ENCODE results near the gene CELF2.

The CELF2 gene

DNA sequence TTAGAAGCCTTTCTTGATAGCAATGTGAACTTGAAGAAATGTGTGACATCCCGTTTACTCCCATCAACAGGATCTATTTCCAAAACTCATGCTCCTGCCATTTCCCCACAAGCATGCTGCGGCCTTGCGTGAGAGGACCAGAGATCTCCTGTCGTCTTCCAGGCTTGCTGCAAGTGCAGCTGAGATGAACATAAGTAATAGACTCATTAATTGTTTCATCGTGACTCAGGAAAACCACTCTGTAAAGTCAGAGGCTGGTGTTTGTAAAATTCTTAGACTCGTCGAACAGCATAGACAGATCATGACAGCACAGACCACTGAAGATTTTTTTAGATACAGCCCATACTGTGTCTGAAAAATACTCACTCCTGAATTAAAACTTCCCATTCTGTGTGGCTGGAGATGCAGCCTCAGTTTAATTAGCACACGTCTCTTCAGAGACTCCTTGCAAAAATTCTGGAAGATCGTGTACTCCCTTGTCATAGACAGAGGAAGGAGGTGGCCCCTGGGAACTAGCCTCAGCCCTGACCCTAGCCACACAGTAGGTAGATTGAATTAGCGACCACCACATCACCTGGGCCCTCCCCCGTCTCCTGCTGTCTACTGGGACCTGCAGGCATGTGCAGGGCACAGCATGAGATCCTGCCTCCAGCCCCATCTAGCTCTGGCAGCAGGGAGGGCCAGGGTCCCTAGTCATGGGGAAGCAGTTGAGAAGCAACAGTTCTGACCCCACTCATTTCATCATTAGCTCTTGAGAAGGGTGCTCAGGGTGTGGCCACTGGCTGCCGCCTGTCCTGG is 226.0 kb downstream of the CELF2 start:
- Histone ChIP-seq H2BK5ac (ENCODE audit: low read length) (no peak overlapping the region), H2BK15ac (ENCODE audit: low read length) (no peak overlapping the region), H2BK120ac (ENCODE audit: low read depth, low read length) (no peak overlapping the region), H3K9ac (ENCODE audit: low read depth, low read length, poor library complexity) (no peak overlapping the region), H3K27me3 (ENCODE audit: control insufficient read depth in 3 of 3, insufficient read depth in 3 of 3, low read depth in 1 of 3, low read length in 3 of 3) (no peaks in the 10 kb centered on the region), H3K27ac (replicated peaks; ENCODE audit: low read length) (no peak overlapping the region), H3K18ac (ENCODE audit: low read length) (no peak overlapping the region), H3K14ac (ENCODE audit: low read length) (no peak overlapping the region), H3K79me1 (ENCODE audit: low read depth, low read length) (no peaks in the 10 kb centered on the region), H4K91ac (ENCODE audit: low read depth, low read length, poor library complexity) (no peak overlapping the region), H3K9me3 (replicated peaks in 1 of 2; ENCODE audit: control insufficient read depth in 2 of 2, insufficient read depth in 1 of 2, low read depth in 1 of 2, low read length in 2 of 2) (no peaks in the 10 kb centered on the region), H3K4me2 (ENCODE audit: insufficient read depth, low read length, poor library complexity, severe bottlenecking) (no peak overlapping the region), H4K8ac (ENCODE audit: low read depth, low read length) (no peak overlapping the region), H3K36me3 (replicated peaks in 1 of 2; ENCODE audit: control insufficient read depth in 2 of 2, insufficient read depth in 2 of 2, low read length in 2 of 2) (no peaks in the 10 kb centered on the region), H3K4me1 (ENCODE audit: control insufficient read depth in 2 of 2, insufficient read depth in 1 of 2, low read depth in 1 of 2, low read length in 2 of 2) (peaks cover 1 to 2% of the 10 kb centered on the region in 2 donors), H2AFZ (ENCODE audit: low read length) (no peak overlapping the region), H3K23ac (ENCODE audit: low read depth, low read length, poor library complexity) (peak overlapping the region; percentile 49), H2BK12ac (ENCODE audit: low read length) (no peak overlapping the region), H2AK5ac (ENCODE audit: low read depth, low read length) (no peak overlapping the region), H3K4me3 (ENCODE audit: low read length in 2 of 2) (no peak overlapping the region), H3K4ac (ENCODE audit: low read length) (no peak overlapping the region)
- no peak for DNase-seq (ENCODE audit: low spot score)
- no CpG with 5 or more reads among the region's 12 CpGs for WGBS, 2 donors (ENCODE audit: extremely low coverage in 2 of 2, insufficient read length in 2 of 2, insufficient replicate concordance in 1 of 2)

DNA sequence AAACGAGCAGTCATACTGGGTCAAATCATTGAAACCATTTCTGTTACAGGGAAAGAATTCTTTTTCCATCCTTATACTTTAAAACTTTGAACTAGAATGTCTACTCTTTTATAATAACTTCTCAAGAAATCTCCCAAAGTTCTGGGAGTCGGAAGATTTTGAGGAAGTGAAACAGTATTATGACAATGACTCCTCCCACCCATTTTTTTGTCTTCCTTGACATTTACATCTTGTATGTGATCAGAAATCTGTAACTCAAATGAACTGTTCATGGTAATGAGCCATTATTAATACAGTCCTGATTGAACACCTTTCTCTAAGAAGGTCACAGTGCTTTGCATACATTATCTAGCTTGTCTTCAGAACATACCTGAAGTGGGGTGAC is 227.4 kb downstream of the CELF2 start:
- peaks cover 5 to 9% of the 10 kb centered on the region in 2 donors for H3K4me1 ChIP-seq (ENCODE audit: control insufficient read depth in 2 of 2, insufficient read depth in 1 of 2, low read depth in 1 of 2, low read length in 2 of 2)
- no peak overlapping the region for H3K23ac ChIP-seq (ENCODE audit: low read depth, low read length, poor library complexity)
- H3K36me3 ChIP-seq (replicated peaks in 1 of 2; ENCODE audit: control insufficient read depth in 2 of 2, insufficient read depth in 2 of 2, low read length in 2 of 2) = no peaks in the 10 kb centered on the region
- no peak overlapping the region for H3K27ac ChIP-seq (replicated peaks; ENCODE audit: low read length)
- no peak overlapping the region for H2BK5ac ChIP-seq (ENCODE audit: low read length)
- H3K4me2 ChIP-seq (ENCODE audit: insufficient read depth, low read length, poor library complexity, severe bottlenecking) = no peak overlapping the region
- no peak overlapping the region for H3K14ac ChIP-seq (ENCODE audit: low read length)
- no peak overlapping the region for H3K4ac ChIP-seq (ENCODE audit: low read length)
- H3K79me1 ChIP-seq (ENCODE audit: low read depth, low read length) = no peaks in the 10 kb centered on the region
- H2AFZ ChIP-seq (ENCODE audit: low read length) = no peak overlapping the region
- no peak for DNase-seq (ENCODE audit: low spot score)
- no peaks in the 10 kb centered on the region for H3K27me3 ChIP-seq (ENCODE audit: control insufficient read depth in 3 of 3, insufficient read depth in 3 of 3, low read depth in 1 of 3, low read length in 3 of 3)
- no CpG with 5 or more reads among the region's 2 CpGs for WGBS, 2 donors (ENCODE audit: extremely low coverage in 2 of 2, insufficient read length in 2 of 2, insufficient replicate concordance in 1 of 2)
- no peak overlapping the region for H3K18ac ChIP-seq (ENCODE audit: low read length)
- H3K4me3 ChIP-seq (ENCODE audit: low read length in 2 of 2) = no peak overlapping the region
- H2AK5ac ChIP-seq (ENCODE audit: low read depth, low read length) = no peak overlapping the region
- H4K8ac ChIP-seq (ENCODE audit: low read depth, low read length) = no peak overlapping the region
- H2BK120ac ChIP-seq (ENCODE audit: low read depth, low read length) = no peak overlapping the region
- no peaks in the 10 kb centered on the region for H3K9me3 ChIP-seq (replicated peaks in 1 of 2; ENCODE audit: control insufficient read depth in 2 of 2, insufficient read depth in 1 of 2, low read depth in 1 of 2, low read length in 2 of 2)
- no peak overlapping the region for H4K91ac ChIP-seq (ENCODE audit: low read depth, low read length, poor library complexity)
- no peak overlapping the region for H2BK15ac ChIP-seq (ENCODE audit: low read length)
- H2BK12ac ChIP-seq (ENCODE audit: low read length) = no peak overlapping the region
- no peak overlapping the region for H3K9ac ChIP-seq (ENCODE audit: low read depth, low read length, poor library complexity)

DNA sequence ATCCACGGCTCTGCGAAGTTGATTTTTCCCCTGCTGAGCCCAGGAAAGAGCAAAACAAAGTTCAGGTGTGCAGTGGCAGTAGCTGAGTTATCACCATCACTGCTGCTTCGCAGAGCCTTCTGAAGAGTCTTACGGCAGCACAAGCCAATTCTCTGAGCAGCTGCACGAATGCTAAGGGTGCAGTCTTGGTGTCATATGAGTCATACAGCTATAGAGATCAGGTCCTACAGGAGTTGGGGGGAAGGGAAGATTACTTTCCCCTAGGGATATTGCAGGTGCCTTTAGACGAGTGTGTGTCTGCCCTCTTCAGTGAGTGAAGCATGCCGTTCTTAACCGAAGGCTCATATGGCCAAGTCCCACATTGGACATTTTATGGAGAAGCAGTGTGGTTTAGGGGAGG is 227.8 kb downstream of the CELF2 start:
- Histone ChIP-seq H3K9me3 (replicated peaks in 1 of 2; ENCODE audit: control insufficient read depth in 2 of 2, insufficient read depth in 1 of 2, low read depth in 1 of 2, low read length in 2 of 2) (no peaks in the 10 kb centered on the region), H2BK12ac (ENCODE audit: low read length) (no peak overlapping the region), H3K14ac (ENCODE audit: low read length) (no peak overlapping the region), H2BK5ac (ENCODE audit: low read length) (no peak overlapping the region), H2AFZ (ENCODE audit: low read length) (no peak overlapping the region), H4K8ac (ENCODE audit: low read depth, low read length) (no peak overlapping the region), H3K36me3 (replicated peaks in 1 of 2; ENCODE audit: control insufficient read depth in 2 of 2, insufficient read depth in 2 of 2, low read length in 2 of 2) (no peaks in the 10 kb centered on the region), H3K79me1 (ENCODE audit: low read depth, low read length) (no peaks in the 10 kb centered on the region), H3K27ac (replicated peaks; ENCODE audit: low read length) (no peak overlapping the region), H3K4me3 (ENCODE audit: low read length in 2 of 2) (no peak overlapping the region), H3K23ac (ENCODE audit: low read depth, low read length, poor library complexity) (no peak overlapping the region), H3K4me1 (ENCODE audit: control insufficient read depth in 2 of 2, insufficient read depth in 1 of 2, low read depth in 1 of 2, low read length in 2 of 2) (peaks cover 5 to 9% of the 10 kb centered on the region in 2 donors), H3K4ac (ENCODE audit: low read length) (no peak overlapping the region), H2BK15ac (ENCODE audit: low read length) (no peak overlapping the region), H3K4me2 (ENCODE audit: insufficient read depth, low read length, poor library complexity, severe bottlenecking) (no peak overlapping the region), H3K9ac (ENCODE audit: low read depth, low read length, poor library complexity) (peak overlapping the region; percentile 12), H2AK5ac (ENCODE audit: low read depth, low read length) (no peak overlapping the region), H2BK120ac (ENCODE audit: low read depth, low read length) (no peak overlapping the region), H3K18ac (ENCODE audit: low read length) (no peak overlapping the region), H3K27me3 (ENCODE audit: control insufficient read depth in 3 of 3, insufficient read depth in 3 of 3, low read depth in 1 of 3, low read length in 3 of 3) (no peaks in the 10 kb centered on the region), H4K91ac (ENCODE audit: low read depth, low read length, poor library complexity) (no peak overlapping the region)
- no peak for DNase-seq (ENCODE audit: low spot score)
- no CpG with 5 or more reads among the region's 8 CpGs for WGBS, 2 donors (ENCODE audit: extremely low coverage in 2 of 2, insufficient read length in 2 of 2, insufficient replicate concordance in 1 of 2)

DNA sequence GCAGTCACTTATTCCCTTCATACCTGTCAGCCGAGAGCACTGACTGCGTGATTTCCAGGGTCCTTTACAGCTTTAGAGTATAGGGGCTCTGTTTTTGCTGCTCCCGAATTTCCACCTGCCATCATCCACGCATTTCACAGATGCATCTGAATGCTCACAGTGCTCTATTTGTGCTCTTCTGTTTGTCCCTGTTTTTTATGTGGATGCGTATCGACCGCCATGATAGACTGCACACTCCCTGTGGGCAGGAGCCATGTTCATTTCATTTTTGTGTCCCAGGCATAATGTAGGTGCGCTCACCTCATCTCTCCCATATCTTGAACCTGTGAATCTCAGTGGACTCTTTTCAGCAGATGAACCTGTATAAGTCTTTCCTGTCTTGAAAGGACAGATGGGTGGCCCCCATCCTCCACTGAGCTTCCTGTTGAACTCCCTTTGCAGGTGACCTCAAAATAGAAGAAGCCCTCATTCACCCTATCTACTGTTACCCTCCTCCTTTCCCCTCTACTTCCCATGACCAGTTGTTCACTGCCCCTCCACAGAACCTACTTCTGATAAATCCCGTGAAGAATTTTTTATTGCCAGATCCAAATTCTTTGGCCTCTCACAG is 228.4 kb downstream of the CELF2 start:
- Histone ChIP-seq H3K4me3 (ENCODE audit: low read length in 2 of 2) (no peak overlapping the region), H2BK120ac (ENCODE audit: low read depth, low read length) (no peak overlapping the region), H3K23ac (ENCODE audit: low read depth, low read length, poor library complexity) (no peak overlapping the region), H3K18ac (ENCODE audit: low read length) (no peak overlapping the region), H3K9me3 (replicated peaks in 1 of 2; ENCODE audit: control insufficient read depth in 2 of 2, insufficient read depth in 1 of 2, low read depth in 1 of 2, low read length in 2 of 2) (no peaks in the 10 kb centered on the region), H2BK12ac (ENCODE audit: low read length) (no peak overlapping the region), H3K4ac (ENCODE audit: low read length) (no peak overlapping the region), H2BK5ac (ENCODE audit: low read length) (no peak overlapping the region), H3K27me3 (ENCODE audit: control insufficient read depth in 3 of 3, insufficient read depth in 3 of 3, low read depth in 1 of 3, low read length in 3 of 3) (no peaks in the 10 kb centered on the region), H4K8ac (ENCODE audit: low read depth, low read length) (no peak overlapping the region), H3K27ac (replicated peaks; ENCODE audit: low read length) (no peak overlapping the region), H2BK15ac (ENCODE audit: low read length) (no peak overlapping the region), H3K9ac (ENCODE audit: low read depth, low read length, poor library complexity) (peak overlapping the region; percentile 12), H3K14ac (ENCODE audit: low read length) (no peak overlapping the region), H2AFZ (ENCODE audit: low read length) (no peak overlapping the region), H3K4me1 (ENCODE audit: control insufficient read depth in 2 of 2, insufficient read depth in 1 of 2, low read depth in 1 of 2, low read length in 2 of 2) (peaks cover 5 to 9% of the 10 kb centered on the region in 2 donors), H2AK5ac (ENCODE audit: low read depth, low read length) (no peak overlapping the region), H3K36me3 (replicated peaks in 1 of 2; ENCODE audit: control insufficient read depth in 2 of 2, insufficient read depth in 2 of 2, low read length in 2 of 2) (no peaks in the 10 kb centered on the region), H3K4me2 (ENCODE audit: insufficient read depth, low read length, poor library complexity, severe bottlenecking) (no peak overlapping the region), H3K79me1 (ENCODE audit: low read depth, low read length) (no peaks in the 10 kb centered on the region), H4K91ac (ENCODE audit: low read depth, low read length, poor library complexity) (no peak overlapping the region)
- no CpG with 5 or more reads among the region's 9 CpGs for WGBS, 2 donors (ENCODE audit: extremely low coverage in 2 of 2, insufficient read length in 2 of 2, insufficient replicate concordance in 1 of 2)
- DNase-seq (ENCODE audit: low spot score) = no peak
